Activated gamma-delta T cell (primary cell): ENCODE measurements around the gene LHX1.

Source experiments
- DNase-seq: peaks from one replicate; lab custom pipeline; 2025; lab: John Stamatoyannopoulos, UW

LHX1 gene

GRCh38 chr17:36972186-36972700, 35.0 kb downstream of the LHX1 start:
- no peak for DNase-seq

GRCh38 chr17:36972905-36973304, 35.6 kb downstream of the LHX1 start:
- no peak for DNase-seq

DNA sequence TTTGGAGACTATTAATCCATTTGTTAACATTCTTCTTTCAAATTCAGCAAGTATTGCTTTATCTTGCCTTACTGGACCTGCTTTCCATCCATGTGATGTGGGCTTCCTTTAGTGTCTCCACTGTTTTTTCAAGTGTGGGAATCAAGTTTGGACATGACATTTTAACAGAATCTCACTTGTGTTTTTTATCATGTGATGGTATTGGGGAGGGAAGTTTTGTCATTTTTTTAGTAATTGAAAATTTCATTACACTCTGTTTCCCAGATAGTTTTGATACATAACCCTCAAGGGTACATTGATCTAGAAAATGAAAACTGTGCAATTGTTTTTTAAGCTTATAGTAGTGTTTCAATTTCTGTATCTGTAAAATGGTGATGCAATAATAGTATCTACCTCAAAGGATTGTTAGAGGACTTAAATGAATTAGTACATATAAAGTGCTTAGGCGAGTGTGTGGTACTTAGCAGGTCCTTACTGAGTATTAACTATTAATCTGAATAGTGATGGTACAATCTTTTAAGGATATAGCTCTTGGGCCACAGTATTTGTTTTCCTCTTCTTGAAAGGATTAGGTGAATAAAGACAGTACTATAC, 38.7 kb downstream of the LHX1 start:
- DNase-seq = no peak

DNA sequence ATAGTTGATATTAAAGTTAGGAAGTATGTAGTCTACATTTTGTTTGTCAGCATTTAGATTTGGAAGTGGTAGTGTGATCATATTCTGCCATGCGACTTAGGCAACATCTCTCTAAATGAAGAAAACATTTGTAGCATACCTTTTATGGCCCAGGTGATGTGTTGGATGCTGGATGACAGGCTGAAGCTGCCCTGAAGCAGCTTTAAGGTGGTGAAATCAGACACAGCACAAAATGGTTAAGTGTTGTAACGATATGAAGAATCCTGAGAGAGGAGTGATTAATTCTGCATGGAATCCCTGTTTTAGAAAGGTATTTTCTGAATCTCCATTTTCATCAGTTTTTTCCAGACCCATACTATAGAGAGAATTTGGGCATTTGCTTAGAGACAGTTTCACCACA, 39.8 kb downstream of the LHX1 start:
- no peak for DNase-seq

DNA sequence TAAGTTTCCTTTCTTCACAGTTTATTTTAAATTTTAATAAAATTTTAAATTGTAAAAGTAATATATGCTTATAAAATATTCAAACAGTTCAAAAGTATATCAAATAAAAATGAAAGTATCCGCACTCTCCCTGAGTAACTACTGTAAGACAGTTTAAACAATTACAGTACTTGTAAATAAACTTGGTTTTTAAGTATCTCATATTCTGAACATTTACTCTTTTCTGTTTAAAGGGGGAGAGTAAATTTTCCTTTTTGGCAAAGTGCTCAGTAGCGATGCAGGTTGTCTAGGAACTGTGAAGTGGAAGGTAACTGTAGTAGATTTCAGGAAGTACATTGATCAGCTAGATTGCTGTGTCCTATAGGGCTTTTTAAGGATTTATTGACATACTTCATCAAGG, 40.3 kb downstream of the LHX1 start:
- no peak for DNase-seq

DNA sequence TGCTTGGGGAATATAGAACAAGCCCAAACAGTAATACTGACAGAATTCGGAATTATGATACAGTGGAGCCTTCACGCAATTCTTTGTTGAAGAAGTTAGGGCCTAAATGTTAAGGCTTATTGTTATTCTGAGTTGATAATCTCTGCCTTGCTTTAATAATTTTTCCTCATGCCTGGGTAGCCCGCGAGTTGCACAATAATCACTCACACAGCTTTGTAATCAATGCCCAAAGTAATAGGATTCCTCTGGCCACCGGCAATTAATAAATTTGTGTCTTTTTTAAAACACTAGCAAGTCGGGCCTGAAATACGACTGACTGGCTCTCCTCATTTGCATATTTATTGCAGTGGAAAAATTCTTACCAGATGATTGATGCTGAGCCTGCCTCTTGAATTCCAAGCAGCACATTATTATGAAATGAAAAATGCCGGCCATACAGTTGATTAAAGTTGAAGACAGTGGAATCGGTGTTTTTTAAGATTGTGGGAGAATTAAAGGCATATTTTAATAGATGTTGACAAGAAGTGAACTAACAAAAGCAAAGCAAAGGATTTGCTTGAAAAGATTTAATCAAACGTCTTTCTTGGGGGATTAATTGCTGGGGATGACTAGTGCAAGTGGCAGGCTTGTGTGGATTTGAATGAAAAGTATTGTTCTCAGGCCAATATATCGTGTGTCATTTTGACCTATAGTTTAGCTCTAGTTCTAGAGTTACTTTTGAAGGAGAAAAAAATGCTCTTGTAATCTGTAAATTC, 41.7 kb downstream of the LHX1 start:
- DNase-seq = no peak

GRCh38 chr17:36979565-36979941, 42.3 kb downstream of the LHX1 start:
- DNase-seq = no peak

DNA sequence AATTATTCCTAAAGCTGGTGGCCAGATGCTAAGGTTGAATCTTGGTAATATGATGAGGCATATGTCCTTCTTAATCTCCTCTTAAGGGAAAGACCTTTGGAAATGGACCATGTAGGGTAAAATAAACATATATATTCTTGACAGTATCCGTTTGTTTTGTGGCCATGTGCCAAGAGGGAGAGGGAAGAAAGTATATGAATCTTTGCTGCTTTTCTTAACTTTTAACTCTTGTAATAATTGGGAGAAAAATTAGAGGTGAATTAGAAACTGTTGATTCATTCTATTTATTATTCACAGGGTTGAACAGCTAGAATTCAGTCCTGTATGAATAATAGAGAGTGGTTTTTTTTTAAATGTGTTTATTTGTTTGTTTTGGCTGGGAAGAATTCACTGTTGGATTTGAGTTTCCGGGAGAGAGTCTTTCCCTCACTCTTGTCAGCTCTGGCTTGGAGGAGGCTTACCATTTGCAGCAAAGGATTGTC, 43.0 kb downstream of the LHX1 start:
- no peak for DNase-seq

DNA sequence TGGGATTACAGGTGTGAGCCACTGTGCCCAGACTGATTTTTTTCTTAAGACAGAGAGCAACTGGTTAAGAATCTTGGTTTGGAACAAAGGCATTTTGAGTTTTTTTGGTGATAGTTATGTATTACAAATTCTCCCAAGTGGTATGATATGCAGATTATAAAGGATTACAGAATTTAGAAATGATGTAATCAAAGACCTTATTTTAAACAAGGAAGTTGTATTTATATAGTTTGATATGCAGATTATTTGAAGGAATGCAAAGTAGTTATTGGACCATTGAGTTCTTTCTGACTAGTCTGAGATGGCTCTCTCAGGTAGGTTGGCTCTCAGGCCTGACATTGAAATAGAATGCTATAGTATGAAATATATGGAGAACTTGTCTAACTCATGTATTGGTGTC, 46.3 kb downstream of the LHX1 start:
- DNase-seq = no peak

DNA sequence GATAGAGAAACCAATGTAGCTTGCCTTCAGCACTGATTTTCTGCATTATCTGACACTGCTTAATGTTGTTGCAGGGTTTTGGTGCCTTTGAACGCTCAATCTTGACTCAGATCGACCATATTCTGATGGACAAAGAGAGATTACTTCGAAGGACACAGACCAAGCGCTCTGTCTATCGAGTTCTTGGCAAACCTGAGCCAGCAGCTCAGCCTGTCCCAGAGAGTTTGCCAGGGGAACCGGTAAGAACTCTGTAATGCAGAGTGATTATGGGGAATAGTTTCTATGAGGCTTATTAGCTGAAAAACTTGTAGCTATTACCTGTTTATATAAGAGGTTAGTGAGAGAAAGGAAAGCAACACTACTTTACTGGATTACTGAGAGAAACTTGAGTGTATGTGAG, 51.9 kb downstream of the LHX1 start:
- no peak for DNase-seq

DNA sequence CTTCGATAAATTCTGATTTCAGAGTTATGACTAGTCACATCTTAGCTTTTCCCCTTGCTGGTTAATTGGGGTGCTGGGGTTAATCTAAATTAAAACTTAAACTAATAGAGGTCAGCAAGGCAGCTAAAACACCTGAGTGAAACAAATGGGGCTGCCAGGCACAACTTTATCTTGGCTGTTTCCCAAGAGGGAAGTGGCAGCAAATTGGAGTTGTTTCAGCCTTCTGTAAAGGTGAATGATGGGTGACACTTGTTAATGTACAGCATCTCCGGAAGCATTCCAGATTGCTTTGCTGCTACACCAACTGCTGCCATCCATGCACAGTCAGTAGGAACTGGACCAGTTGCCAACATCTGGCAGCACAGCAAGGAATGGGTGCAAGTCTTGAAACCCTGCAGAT, 55.4 kb downstream of the LHX1 start:
- no peak for DNase-seq

DNA sequence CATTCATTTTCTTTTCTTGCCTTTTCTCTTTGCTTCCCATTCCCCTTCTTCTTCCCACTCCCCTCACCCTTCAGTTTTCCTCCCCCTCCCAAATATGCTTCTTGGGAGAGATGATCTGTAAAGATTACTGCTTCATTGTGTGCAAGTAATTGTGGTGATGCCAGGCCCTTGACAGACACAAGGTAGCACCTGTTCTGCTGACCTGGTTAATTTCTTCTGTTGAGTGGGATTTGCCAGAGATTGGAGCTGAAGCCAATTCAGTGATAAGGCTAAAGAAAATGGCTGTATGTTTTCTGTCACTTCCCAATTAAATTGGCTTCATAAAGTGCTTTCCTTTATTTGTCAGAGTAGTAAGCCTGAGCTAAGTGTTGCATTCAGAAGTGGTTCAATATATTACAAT, 56.0 kb downstream of the LHX1 start:
- DNase-seq = no peak
